ENCODE results near the gene PTGER1. TPM values are rescaled to one million over a fixed set of nuclear protein-coding genes. Genes with fewer than 3 reads are reported as not detected.

Gene PTGER1
- total RNA-seq, 2 donors from 2014 or later, result 0.81 to 1.0 TPM

DNA sequence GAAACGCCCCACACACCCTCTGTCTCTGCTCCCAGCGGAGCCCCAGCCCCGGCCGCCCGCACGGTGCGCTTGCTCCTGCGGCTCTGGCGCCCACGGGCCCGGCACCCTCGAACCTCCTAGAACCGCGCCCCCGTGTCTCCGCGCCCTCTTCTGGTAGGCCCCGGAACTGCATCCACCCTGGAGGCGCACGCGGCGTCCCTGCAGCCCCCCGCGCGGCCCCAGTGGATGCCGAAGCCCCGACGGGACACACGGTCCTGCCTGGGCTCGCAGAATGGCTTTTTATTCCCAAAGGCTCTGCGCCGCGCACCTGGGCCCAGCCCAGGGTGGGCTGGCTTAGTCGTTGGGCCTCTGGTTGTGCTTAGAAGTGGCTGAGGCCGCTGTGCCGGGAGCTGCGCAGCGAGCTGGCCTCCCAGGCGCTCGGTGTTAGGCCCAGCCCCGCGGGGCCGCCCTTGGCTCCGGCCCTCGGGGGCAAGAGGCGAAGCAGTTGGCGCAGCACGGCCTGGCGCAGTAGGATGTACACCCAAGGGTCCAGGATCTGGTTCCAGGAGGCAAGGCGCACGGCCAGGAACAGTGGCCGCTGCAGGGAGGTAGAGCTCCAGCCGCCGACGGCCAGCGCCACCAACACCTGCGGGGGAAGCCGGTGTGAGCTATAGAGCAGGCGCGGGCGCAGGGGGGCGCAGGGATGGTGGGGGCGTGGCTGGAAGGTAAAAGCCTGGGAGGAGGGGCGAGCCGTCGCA is 2.8 kb downstream of the PTGER1 start:
- Histone ChIP-seq H3K27me3 (ENCODE audit: control insufficient read depth, insufficient read depth, low read length, poor library complexity, severe bottlenecking) (no peaks in the 10 kb centered on the region), H3K27ac (ENCODE audit: low read depth, low read length) (no peak overlapping the region), H3K4me1 (ENCODE audit: control insufficient read depth, insufficient read depth, low read length) (no peaks in the 10 kb centered on the region), H3K9me3 (ENCODE audit: control insufficient read depth, low read length) (no peaks in the 10 kb centered on the region), H3K4me3 (ENCODE audit: low read length) (no peak overlapping the region), H3K9ac (ENCODE audit: extremely low read depth, low read length, poor library complexity, severe bottlenecking) (no peak overlapping the region), H3K36me3 (ENCODE audit: control insufficient read depth, insufficient read depth, low read length) (peaks cover 22% of the 10 kb centered on the region)
- H3K9me3 Mint-ChIP-seq, result no peaks in the 10 kb centered on the region
- H3K27ac Mint-ChIP-seq, result no peak overlapping the region
- peaks cover 14% of the 10 kb centered on the region for H3K27me3 Mint-ChIP-seq (ENCODE audit: insufficient read depth)
- peaks cover 22% of the 10 kb centered on the region for H3K36me3 Mint-ChIP-seq (ENCODE audit: low read depth)
- peaks cover 13% of the 10 kb centered on the region for H3K4me1 Mint-ChIP-seq
- H3K4me3 Mint-ChIP-seq, result peak overlapping the region; percentile 49
- WGBS, 2 experiments (ENCODE audit: insufficient coverage in 1 of 2, insufficient read length in 1 of 2), result 14 to 19% methylated on average over 25 to 66 of the region's 66 CpGs
- TF ChIP-seq, protein P1, sequence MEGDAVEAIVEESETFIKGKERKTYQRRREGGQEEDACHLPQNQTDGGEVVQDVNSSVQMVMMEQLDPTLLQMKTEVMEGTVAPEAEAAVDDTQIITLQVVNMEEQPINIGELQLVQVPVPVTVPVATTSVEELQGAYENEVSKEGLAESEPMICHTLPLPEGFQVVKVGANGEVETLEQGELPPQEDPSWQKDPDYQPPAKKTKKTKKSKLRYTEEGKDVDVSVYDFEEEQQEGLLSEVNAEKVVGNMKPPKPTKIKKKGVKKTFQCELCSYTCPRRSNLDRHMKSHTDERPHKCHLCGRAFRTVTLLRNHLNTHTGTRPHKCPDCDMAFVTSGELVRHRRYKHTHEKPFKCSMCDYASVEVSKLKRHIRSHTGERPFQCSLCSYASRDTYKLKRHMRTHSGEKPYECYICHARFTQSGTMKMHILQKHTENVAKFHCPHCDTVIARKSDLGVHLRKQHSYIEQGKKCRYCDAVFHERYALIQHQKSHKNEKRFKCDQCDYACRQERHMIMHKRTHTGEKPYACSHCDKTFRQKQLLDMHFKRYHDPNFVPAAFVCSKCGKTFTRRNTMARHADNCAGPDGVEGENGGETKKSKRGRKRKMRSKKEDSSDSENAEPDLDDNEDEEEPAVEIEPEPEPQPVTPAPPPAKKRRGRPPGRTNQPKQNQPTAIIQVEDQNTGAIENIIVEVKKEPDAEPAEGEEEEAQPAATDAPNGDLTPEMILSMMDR (conservative IDR thresholded peaks at IDR 0.05), result peak; percentile 98
- DNase-seq, result peak; percentile 95

DNA sequence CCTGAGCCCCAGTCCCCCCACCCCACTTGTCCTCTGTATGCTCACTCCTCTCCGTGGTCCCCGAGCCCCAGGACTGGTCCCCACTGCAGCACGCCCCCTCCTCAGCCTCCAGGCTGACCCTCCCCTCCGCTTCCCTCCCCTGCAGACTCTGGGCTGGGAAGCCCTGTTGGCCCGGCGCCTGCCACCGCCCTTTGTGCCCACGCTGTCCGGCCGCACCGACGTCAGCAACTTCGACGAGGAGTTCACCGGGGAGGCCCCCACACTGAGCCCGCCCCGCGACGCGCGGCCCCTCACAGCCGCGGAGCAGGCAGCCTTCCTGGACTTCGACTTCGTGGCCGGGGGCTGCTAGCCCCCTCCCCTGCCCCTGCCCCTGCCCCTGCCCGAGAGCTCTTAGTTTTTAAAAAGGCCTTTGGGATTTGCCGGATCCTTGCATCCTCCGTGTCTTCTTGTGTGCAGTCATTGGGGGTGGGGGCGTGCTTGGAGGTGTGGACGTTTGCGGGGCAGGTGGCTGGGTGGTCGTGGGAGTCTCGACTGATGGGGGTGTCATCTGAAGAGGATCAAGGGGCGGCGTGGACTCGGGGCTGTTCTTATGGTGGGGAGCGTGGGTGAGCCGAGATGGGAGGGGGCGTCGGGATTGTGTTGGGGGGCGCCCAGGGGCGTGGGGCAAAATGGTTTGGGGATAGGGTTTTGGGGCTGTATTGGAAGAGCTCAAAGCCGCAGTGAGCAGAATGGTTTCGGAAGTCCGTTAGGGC is 3.5 kb downstream of the PTGER1 start:
- H3K4me3 Mint-ChIP-seq, result peak overlapping the region; percentile 49
- TF ChIP-seq, protein P1 (conservative IDR thresholded peaks at IDR 0.05), result no peak

DNA sequence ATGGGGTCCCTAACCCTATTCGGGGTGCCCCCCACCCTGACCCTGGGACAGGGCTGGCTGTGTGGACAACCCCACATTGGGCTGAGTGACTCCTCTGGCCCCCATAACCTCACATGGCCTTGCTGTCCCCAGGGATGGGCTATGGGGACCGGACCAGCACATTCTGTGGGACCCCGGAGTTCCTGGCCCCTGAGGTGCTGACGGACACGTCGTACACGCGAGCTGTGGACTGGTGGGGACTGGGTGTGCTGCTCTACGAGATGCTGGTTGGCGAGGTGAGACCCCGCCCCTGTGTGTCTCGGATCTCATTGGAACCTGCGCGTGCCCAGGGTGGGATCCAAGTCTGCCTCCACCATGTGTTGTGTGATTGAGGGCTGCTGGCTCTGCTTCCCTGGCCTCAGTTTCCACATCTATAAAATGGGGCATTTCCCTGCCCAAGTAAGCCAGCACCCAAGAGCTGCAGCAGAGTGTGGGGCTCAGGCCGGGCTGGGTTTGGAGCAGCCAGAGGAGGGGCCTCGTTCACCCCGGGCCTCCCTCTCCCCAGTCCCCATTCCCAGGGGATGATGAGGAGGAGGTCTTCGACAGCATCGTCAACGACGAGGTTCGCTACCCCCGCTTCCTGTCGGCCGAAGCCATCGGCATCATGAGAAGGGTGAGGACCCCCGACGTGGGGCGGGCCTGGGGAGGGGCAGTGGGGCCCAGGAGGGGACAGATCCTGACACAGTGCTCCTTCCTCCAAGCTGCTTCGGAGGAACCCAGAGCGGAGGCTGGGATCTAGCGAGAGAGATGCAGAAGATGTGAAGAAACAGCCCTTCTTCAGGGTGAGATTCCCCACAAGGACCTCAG is 4.9 kb downstream of the PTGER1 start:
- H3K4me1 ChIP-seq (ENCODE audit: control insufficient read depth, insufficient read depth, low read length), result no peaks in the 10 kb centered on the region
- no peaks in the 10 kb centered on the region for H3K27me3 ChIP-seq (ENCODE audit: control insufficient read depth, insufficient read depth, low read length, poor library complexity, severe bottlenecking)
- Mint-ChIP-seq H3K36me3 (ENCODE audit: low read depth) (peaks cover 31% of the 10 kb centered on the region), H3K27ac (no peak overlapping the region), H3K9me3 (no peaks in the 10 kb centered on the region), H3K27me3 (ENCODE audit: insufficient read depth) (peaks cover 14% of the 10 kb centered on the region), H3K4me3 (no peak overlapping the region), H3K4me1 (no peaks in the 10 kb centered on the region)
- no peak overlapping the region for H3K4me3 ChIP-seq (ENCODE audit: low read length)
- WGBS, 2 experiments (ENCODE audit: insufficient coverage in 1 of 2, insufficient read length in 1 of 2), result 95 to 96% methylated on average over 17 to 32 of the region's 32 CpGs
- DNase-seq, result no peak
- H3K27ac ChIP-seq (ENCODE audit: low read depth, low read length), result no peak overlapping the region
- no peak overlapping the region for H3K9ac ChIP-seq (ENCODE audit: extremely low read depth, low read length, poor library complexity, severe bottlenecking)
- no peaks in the 10 kb centered on the region for H3K9me3 ChIP-seq (ENCODE audit: control insufficient read depth, low read length)
- peaks cover 28% of the 10 kb centered on the region for H3K36me3 ChIP-seq (ENCODE audit: control insufficient read depth, insufficient read depth, low read length)
- TF ChIP-seq, protein P1 (conservative IDR thresholded peaks at IDR 0.05), result no peak

More for the DNA sequence above, 3.5 kb downstream of the PTGER1 start:
- peaks cover 25% of the 10 kb centered on the region for H3K36me3 Mint-ChIP-seq (ENCODE audit: low read depth)
- H3K27ac ChIP-seq (ENCODE audit: low read depth, low read length), result no peak overlapping the region
- no peak overlapping the region for H3K27ac Mint-ChIP-seq
- peaks cover 11% of the 10 kb centered on the region for H3K4me1 Mint-ChIP-seq
- H3K9me3 Mint-ChIP-seq, result no peaks in the 10 kb centered on the region
- peaks cover 14% of the 10 kb centered on the region for H3K27me3 Mint-ChIP-seq (ENCODE audit: insufficient read depth)
- no peaks in the 10 kb centered on the region for H3K9me3 ChIP-seq (ENCODE audit: control insufficient read depth, low read length)
- 87 to 89% methylated on average over 9 to 46 of the region's 46 CpGs for WGBS, 2 experiments (ENCODE audit: insufficient coverage in 1 of 2, insufficient read length in 1 of 2)
- H3K4me1 ChIP-seq (ENCODE audit: control insufficient read depth, insufficient read depth, low read length), result no peaks in the 10 kb centered on the region
- DNase-seq, result no peak
- peaks cover 22% of the 10 kb centered on the region for H3K36me3 ChIP-seq (ENCODE audit: control insufficient read depth, insufficient read depth, low read length)
- no peaks in the 10 kb centered on the region for H3K27me3 ChIP-seq (ENCODE audit: control insufficient read depth, insufficient read depth, low read length, poor library complexity, severe bottlenecking)
- no peak overlapping the region for H3K9ac ChIP-seq (ENCODE audit: extremely low read depth, low read length, poor library complexity, severe bottlenecking)
- no peak overlapping the region for H3K4me3 ChIP-seq (ENCODE audit: low read length)
